Thoracic aorta (tissue), 2 donors: ENCODE results near the gene MAP3K4. TPM values are rescaled to one million over a fixed set of nuclear protein-coding genes. Genes with fewer than 3 reads are reported as not detected.
"Not testable (repeated sequence)": the region's sequence is repeated elsewhere in the genome, so short reads cannot be mapped to it uniquely, and the experiment has no call there.

Experiments
- ATAC-seq: fragments of 150-250 bp; one replicate; pipeline ENCODE4 v1.8.0; 2017; ENCODE audit warnings: low read depth; ENCODE audit not compliant: insufficient number of reproducible peaks, low FRiP score
- DNase-seq: peaks from one replicate; pipeline ENCODE4 v3.0.0-alpha.2; 2020; ENCODE audit warnings: low spot score
- H3K27ac ChIP-seq, 2 donors: fragments of 200-600 bp; sonication (generic); 1 replicate in 1 of 2; 2 replicates in 1 of 2; pipeline ENCODE4 v1.5.1; 2016; ENCODE audit warnings: mild to moderate bottlenecking in 2 of 2, moderate library complexity in 2 of 2
- H3K27me3 ChIP-seq: fragments of 200-600 bp; sonication (generic); replicated peaks from 2 replicates; pipeline ENCODE4 v1.6.0; 2016; ENCODE audit warnings: mild to moderate bottlenecking; ENCODE audit not compliant: insufficient read depth
- H3K36me3 ChIP-seq: fragments of 200-600 bp; sonication (generic); one replicate; pipeline ENCODE4 v1.5.1; 2016
- H3K4me1 ChIP-seq, 2 donors: fragments of 200-600 bp; sonication (generic); 1 replicate in 1 of 2; 2 replicates in 1 of 2; pipeline versions ENCODE4 v1.5.1 to v1.6.0; 2016; ENCODE audit warnings: low read depth in 2 of 2, mild to moderate bottlenecking in 1 of 2; ENCODE audit not compliant: control insufficient read depth in 1 of 2
- H3K4me3 ChIP-seq: fragments of 200-600 bp; sonication (generic); 2 replicates; pipeline ENCODE4 v1.5.1; 2016; ENCODE audit warnings: mild to moderate bottlenecking
- H3K9me3 ChIP-seq: fragments of 200-600 bp; sonication (generic); 2 replicates; pipeline ENCODE4 v1.5.1; 2016
- CTCF ChIP-seq: fragments of 200-600 bp; sonication (generic); IDR thresholded peaks from one replicate; pipeline ENCODE4 v1.5.1; 2019; ENCODE audit warnings: antibody characterized with exemption
- total RNA-seq, 2 donors: library from RNA; depleted of rRNA; stranded (reverse); fragments of >200 nt; gene quantifications; one replicate each; pipeline versions ENCODE4 v1.1.0 to v1.2.3, GENCODE V29; 2016

MAP3K4 gene
- total RNA-seq, 2 donors from 2014 or later: 22.6 to 25.3 TPM

DNA sequence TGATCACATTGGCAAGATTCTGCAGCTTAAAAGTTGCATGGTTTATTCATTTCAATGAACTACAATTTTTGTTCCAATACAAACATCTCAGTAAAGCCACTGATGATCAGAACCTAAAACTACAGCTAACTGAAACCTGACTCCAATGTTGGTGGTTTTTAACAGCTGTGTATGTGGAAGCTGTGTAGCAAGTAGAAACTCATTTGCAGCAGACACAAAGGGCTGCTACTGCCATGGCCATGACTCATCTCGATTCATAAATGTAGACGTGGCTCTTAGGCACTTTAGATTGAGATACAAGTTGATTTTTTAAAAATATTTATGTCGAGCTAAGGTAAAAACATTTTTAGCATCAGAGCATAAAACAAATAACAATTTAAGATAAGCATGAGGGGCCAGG is 19.5 kb upstream of the MAP3K4 start:
- no peak overlapping the region for H3K4me3 ChIP-seq
- no peaks in the 10 kb centered on the region for H3K27me3 ChIP-seq
- TF ChIP-seq CTCF: no peak
- H3K27ac ChIP-seq: no peak overlapping the region
- peaks cover 0 to 3% of the 10 kb centered on the region in 2 donors for H3K4me1 ChIP-seq
- ATAC-seq (no peak), DNase-seq (no peak)
- H3K9me3 ChIP-seq: no peaks in the 10 kb centered on the region
- H3K36me3 ChIP-seq: no peaks in the 10 kb centered on the region

- ATAC-seq, H3K36me3 ChIP-seq, H3K4me1 ChIP-seq, H3K9me3 ChIP-seq, H3K4me3 ChIP-seq, H3K27me3 ChIP-seq, H3K27ac ChIP-seq, DNase-seq: not testable (repeated sequence)
Measured at GRCh38 chr6:160972594-160972993, 19.0 kb upstream of the MAP3K4 start.

DNA sequence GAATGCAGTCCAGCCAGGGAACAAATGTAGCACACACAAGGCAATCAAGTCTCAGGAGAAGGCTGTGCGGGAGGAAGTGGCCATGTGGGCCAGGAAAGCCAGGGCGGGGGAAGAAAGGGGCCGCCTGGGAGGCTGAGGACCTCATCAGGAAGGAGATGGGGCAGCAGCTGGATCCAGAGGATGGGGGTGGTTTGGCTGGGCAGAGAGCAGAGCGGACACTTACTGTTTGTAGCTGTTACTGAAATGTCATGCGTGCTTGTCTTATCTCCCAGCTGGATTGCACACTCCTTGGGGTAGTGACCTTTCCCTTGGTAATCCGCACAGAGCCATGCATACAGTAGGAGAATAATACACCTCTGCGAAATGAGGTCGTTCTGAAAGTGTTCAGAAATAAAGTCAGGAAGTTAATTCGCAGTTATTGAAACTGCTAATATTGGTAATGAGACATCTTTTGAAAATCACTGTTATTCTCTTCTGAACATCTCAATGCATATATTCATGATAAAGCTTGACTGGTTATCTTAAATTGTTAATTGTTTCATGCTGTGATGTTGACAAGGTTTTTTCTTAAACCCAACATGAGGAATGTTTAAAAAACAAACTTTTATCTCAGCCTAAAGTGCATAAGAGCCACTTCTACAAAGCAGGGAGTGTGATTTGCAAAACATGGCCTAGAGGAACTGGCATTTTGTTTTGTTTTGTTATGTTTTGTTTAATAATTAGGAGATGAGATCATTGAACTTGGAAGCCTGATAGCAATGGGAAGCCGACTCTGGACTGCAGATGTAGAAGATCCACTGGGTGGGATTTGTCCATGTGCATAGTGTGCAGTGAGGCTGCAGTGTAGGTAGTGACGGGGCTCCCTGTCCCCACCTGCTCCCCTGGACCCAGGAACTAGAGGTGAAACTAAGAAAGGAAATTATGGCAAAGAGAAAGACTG is 18.0 kb upstream of the MAP3K4 start:
- no peak for TF ChIP-seq CTCF
- Histone ChIP-seq H3K4me3 (no peak overlapping the region), H3K36me3 (no peaks in the 10 kb centered on the region), H3K27ac (no peak overlapping the region), H3K4me1 (peaks cover 0 to 3% of the 10 kb centered on the region in 2 donors), H3K9me3 (no peaks in the 10 kb centered on the region), H3K27me3 (no peaks in the 10 kb centered on the region)
- ATAC-seq (no peak), DNase-seq (no peak)

GRCh38 chr6:160974304-160974771 is 17.2 kb upstream of the MAP3K4 start:
- Histone ChIP-seq H3K27me3 (no peaks in the 10 kb centered on the region), H3K36me3 (no peaks in the 10 kb centered on the region), H3K4me3 (no peak overlapping the region), H3K4me1 (peaks cover 0 to 3% of the 10 kb centered on the region in 2 donors), H3K9me3 (no peaks in the 10 kb centered on the region), H3K27ac (no peak overlapping the region)
- DNase-seq (no peak), ATAC-seq (peak; percentile 81)
- TF ChIP-seq CTCF: no peak

GRCh38 chr6:160975162-160975561 is 16.4 kb upstream of the MAP3K4 start:
- H3K4me1 ChIP-seq: peaks cover 0 to 3% of the 10 kb centered on the region in 2 donors
- H3K27ac ChIP-seq: no peak overlapping the region
- H3K9me3 ChIP-seq: no peaks in the 10 kb centered on the region
- no peaks in the 10 kb centered on the region for H3K27me3 ChIP-seq
- DNase-seq: no peak
- no peaks in the 10 kb centered on the region for H3K36me3 ChIP-seq
- no peak overlapping the region for H3K4me3 ChIP-seq
- no peak for ATAC-seq
- TF ChIP-seq CTCF: no peak

DNA sequence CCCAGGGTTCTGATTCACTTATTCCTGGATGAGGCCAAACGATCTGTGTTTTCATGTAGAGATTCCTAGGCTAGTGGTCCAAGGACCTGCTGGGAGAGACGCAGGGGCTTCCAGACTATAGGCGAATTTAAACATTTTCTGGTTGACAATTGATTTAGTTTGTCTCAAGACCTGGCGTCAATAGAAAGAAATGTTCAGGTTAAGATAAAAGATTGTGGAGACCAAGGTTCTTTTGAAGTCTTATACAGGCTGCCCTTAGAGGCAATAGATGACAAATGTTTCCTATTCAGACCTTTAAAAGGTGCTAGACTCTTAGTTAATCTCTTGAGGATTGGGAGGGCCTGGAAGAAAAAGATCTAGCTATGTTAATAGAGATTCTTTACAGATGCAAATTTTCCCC is 15.6 kb upstream of the MAP3K4 start:
- ATAC-seq, H3K4me1 ChIP-seq, H3K36me3 ChIP-seq, DNase-seq, H3K9me3 ChIP-seq, H3K27me3 ChIP-seq, H3K27ac ChIP-seq, H3K4me3 ChIP-seq: not testable (repeated sequence)
